ENCODE measurements around the gene ZFP37.

The ZFP37 gene

GRCh38 chr9:113005777-113006176, 50.7 kb downstream of the ZFP37 start:
- TF ChIP-seq, protein P1, sequence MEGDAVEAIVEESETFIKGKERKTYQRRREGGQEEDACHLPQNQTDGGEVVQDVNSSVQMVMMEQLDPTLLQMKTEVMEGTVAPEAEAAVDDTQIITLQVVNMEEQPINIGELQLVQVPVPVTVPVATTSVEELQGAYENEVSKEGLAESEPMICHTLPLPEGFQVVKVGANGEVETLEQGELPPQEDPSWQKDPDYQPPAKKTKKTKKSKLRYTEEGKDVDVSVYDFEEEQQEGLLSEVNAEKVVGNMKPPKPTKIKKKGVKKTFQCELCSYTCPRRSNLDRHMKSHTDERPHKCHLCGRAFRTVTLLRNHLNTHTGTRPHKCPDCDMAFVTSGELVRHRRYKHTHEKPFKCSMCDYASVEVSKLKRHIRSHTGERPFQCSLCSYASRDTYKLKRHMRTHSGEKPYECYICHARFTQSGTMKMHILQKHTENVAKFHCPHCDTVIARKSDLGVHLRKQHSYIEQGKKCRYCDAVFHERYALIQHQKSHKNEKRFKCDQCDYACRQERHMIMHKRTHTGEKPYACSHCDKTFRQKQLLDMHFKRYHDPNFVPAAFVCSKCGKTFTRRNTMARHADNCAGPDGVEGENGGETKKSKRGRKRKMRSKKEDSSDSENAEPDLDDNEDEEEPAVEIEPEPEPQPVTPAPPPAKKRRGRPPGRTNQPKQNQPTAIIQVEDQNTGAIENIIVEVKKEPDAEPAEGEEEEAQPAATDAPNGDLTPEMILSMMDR (IDR thresholded peaks at IDR 0.05; ENCODE audit: low read length, missing control alignments) = no peak
- no peak overlapping the region for H3K4me3 ChIP-seq (replicated peaks; ENCODE audit: low read depth, low read length)
- DNase-seq (ENCODE audit: low read depth) = no peak

- DNase-seq (ENCODE audit: low read depth) = no peak
- TF ChIP-seq, protein P1 (IDR thresholded peaks at IDR 0.05; ENCODE audit: low read length, missing control alignments) = no peak
- H3K4me3 ChIP-seq (replicated peaks; ENCODE audit: low read depth, low read length) = no peak overlapping the region
Measured at GRCh38 chr9:112997236-112997941, 59.1 kb downstream of the ZFP37 start.
